Astrocyte (in vitro differentiated cells and primary cell): ENCODE measurements around the gene ST6GALNAC6. TPM values are rescaled to one million over a fixed set of nuclear protein-coding genes. Genes with fewer than 3 reads are reported as not detected.

Experiments used
- DNase-seq: peaks from one replicate; pipeline ENCODE4 v3.0.0-alpha.2; 2010; ENCODE audit warnings: low read depth
- FAIRE-seq: peaks from 2 replicates; lab custom pipeline; 2011; peaks lifted over from hg19 to GRCh38; lab: Jason Lieb, UNC
- H2AFZ ChIP-seq: 2 replicates; pipeline ENCODE4 v1.6.0; 2012; ENCODE audit warnings: low read depth, low read length, inconsistent platforms
- H3K27ac ChIP-seq: 2 replicates; pipeline ENCODE4 v1.5.1; 2011; ENCODE audit warnings: low read depth, low read length, inconsistent platforms
- H3K27me3 ChIP-seq: 2 replicates; pipeline ENCODE4 v1.6.0; 2011; ENCODE audit warnings: low read length, inconsistent platforms; ENCODE audit not compliant: insufficient read depth
- H3K36me3 ChIP-seq: 2 replicates; pipeline ENCODE4 v1.5.1; 2011; ENCODE audit warnings: low read length, inconsistent platforms; ENCODE audit not compliant: insufficient read depth
- H3K4me1 ChIP-seq: 2 replicates; pipeline ENCODE4 v1.5.1; 2011; ENCODE audit warnings: low read length, inconsistent platforms; ENCODE audit not compliant: insufficient read depth
- H3K4me2 ChIP-seq: 2 replicates; pipeline ENCODE4 v1.6.0; 2012; ENCODE audit warnings: low read length, inconsistent platforms
- H3K4me3 ChIP-seq: 2 replicates; pipeline ENCODE4 v1.5.1; 2011; ENCODE audit warnings: low read depth, mild to moderate bottlenecking, low read length, inconsistent platforms; ENCODE audit not compliant: insufficient read depth
- H3K79me2 ChIP-seq: 2 replicates; pipeline ENCODE4 v1.6.0; 2012; ENCODE audit warnings: mild to moderate bottlenecking, low read length, inconsistent platforms; ENCODE audit not compliant: insufficient read depth
- H3K9ac ChIP-seq: 2 replicates; pipeline ENCODE4 v1.6.0; 2012; ENCODE audit warnings: mild to moderate bottlenecking, low read length, inconsistent platforms
- H3K9me3 ChIP-seq: 2 replicates; pipeline ENCODE4 v1.5.1; 2012; ENCODE audit warnings: low read depth, mild to moderate bottlenecking, low read length, inconsistent platforms; ENCODE audit not compliant: insufficient read depth
- H4K20me1 ChIP-seq: 2 replicates; pipeline ENCODE4 v1.6.0; 2012; ENCODE audit warnings: low read length, inconsistent platforms; ENCODE audit not compliant: insufficient read depth
- H3K27ac Mint-ChIP-seq: one replicate; pipeline ENCODE4 v1.8.0; 2021; ENCODE audit warnings: mild to moderate bottlenecking, mixed read lengths; ENCODE audit not compliant: unreplicated experiment
- H3K27me3 Mint-ChIP-seq: one replicate; pipeline ENCODE4 v1.8.0; 2021; ENCODE audit warnings: low read depth, mixed read lengths; ENCODE audit not compliant: unreplicated experiment
- H3K36me3 Mint-ChIP-seq: one replicate; pipeline ENCODE4 v1.8.0; 2021; ENCODE audit warnings: low read depth, mixed read lengths; ENCODE audit not compliant: unreplicated experiment
- H3K4me1 Mint-ChIP-seq: one replicate; pipeline ENCODE4 v1.8.0; 2021; ENCODE audit warnings: low read depth, mixed read lengths; ENCODE audit not compliant: unreplicated experiment
- H3K4me3 Mint-ChIP-seq: one replicate; pipeline ENCODE4 v1.8.0; 2021; ENCODE audit warnings: mild to moderate bottlenecking, moderate library complexity, mixed read lengths; ENCODE audit not compliant: unreplicated experiment
- H3K9me3 Mint-ChIP-seq: one replicate; pipeline ENCODE4 v1.8.0; 2021; ENCODE audit warnings: mild to moderate bottlenecking, mixed read lengths; ENCODE audit not compliant: unreplicated experiment
- CTCF ChIP-seq: IDR thresholded peaks from 2 replicates; pipeline ENCODE4 v1.5.1; 2011; ENCODE audit warnings: low read depth, mild to moderate bottlenecking, inconsistent platforms, low read length, moderate library complexity; ENCODE audit not compliant: insufficient read depth
- EZH2 ChIP-seq: IDR thresholded peaks from 2 replicates; pipeline ENCODE4 v1.6.1; 2012; ENCODE audit warnings: mild to moderate bottlenecking, low read length, inconsistent platforms; ENCODE audit not compliant: insufficient read depth
- total RNA-seq: library from RNA; stranded (reverse); gene quantifications from 2 replicates; pipeline ENCODE4 v1.2.1, GENCODE V29; 2021

Gene ST6GALNAC6
- total RNA-seq, 1 donor from 2014 or later: 30.4 TPM

- DNase-seq: no peak
- peaks cover 5% of the 10 kb centered on the region for H3K27me3 Mint-ChIP-seq
- no peaks in the 10 kb centered on the region for H3K9me3 Mint-ChIP-seq
- peaks cover 3% of the 10 kb centered on the region for H3K36me3 ChIP-seq
- H3K27ac Mint-ChIP-seq: no peak overlapping the region
- H3K4me2 ChIP-seq: no peak overlapping the region
- no peak for TF ChIP-seq EZH2
- no peak for TF ChIP-seq CTCF
- no peaks in the 10 kb centered on the region for H3K27me3 ChIP-seq
- FAIRE-seq: no peak
- no peak overlapping the region for H3K4me3 ChIP-seq
- peaks cover 6% of the 10 kb centered on the region for H3K4me1 Mint-ChIP-seq
- no peaks in the 10 kb centered on the region for H3K79me2 ChIP-seq
- H3K4me1 ChIP-seq: peaks cover 5% of the 10 kb centered on the region
- no peak overlapping the region for H3K27ac ChIP-seq
- no peaks in the 10 kb centered on the region for H3K9me3 ChIP-seq
- no peaks in the 10 kb centered on the region for H4K20me1 ChIP-seq
- no peak overlapping the region for H3K4me3 Mint-ChIP-seq
- H3K9ac ChIP-seq: no peak overlapping the region
- H3K36me3 Mint-ChIP-seq: peaks cover 12% of the 10 kb centered on the region
- no peak overlapping the region for H2AFZ ChIP-seq
Measured at GRCh38 chr9:127908660-127908926, 9.2 kb upstream of the ST6GALNAC6 start.

DNA sequence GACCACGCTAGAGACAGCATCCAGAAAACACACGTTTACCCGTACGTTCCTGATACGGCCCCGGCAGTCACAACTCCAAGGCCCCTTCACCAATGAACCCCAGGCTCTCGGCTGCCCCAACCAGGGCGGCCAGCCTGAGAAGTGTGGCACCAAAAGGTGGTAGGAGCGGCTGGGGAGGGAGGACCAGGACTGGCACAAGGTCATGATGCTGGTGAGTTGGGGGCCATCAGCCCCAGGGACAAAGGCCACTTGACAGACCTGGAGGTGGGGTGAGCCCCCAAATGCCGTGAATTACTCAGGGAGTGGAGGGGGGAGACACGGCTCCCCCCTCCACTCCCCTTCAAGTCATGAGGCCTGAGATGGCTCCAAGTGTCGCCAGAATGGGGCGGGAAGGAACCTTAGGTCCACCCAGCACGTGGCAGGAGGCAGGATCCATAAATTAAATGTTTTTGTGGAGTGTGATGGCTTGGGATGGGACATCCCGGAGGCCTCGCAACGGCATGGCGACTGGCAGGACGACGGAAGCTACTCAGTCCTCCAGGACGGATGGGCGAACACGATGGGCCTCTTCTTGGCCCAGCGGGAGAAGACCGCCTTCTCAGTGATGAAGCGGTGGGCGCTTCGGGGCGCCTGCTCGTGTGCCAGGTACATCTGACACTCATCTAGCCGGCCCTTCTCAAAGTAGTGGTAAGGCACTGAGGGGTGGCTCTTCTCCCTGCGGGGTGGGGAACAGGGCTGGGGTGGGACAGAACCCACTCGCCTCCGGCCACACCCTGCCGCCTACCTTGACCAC, 8.7 kb upstream of the ST6GALNAC6 start:
- Histone ChIP-seq H3K4me2 (no peak overlapping the region), H3K36me3 (peaks cover 3% of the 10 kb centered on the region), H3K4me3 (no peak overlapping the region), H3K27ac (no peak overlapping the region), H3K9me3 (no peaks in the 10 kb centered on the region), H3K4me1 (peaks cover 5% of the 10 kb centered on the region), H4K20me1 (no peaks in the 10 kb centered on the region), H3K9ac (no peak overlapping the region), H3K79me2 (no peaks in the 10 kb centered on the region), H2AFZ (no peak overlapping the region), H3K27me3 (no peaks in the 10 kb centered on the region)
- TF ChIP-seq EZH2: no peak
- no peak for TF ChIP-seq CTCF
- no peak overlapping the region for H3K27ac Mint-ChIP-seq
- FAIRE-seq (no peak), DNase-seq (no peak)
- H3K4me1 Mint-ChIP-seq: peaks cover 7% of the 10 kb centered on the region
- peaks cover 5% of the 10 kb centered on the region for H3K27me3 Mint-ChIP-seq
- H3K4me3 Mint-ChIP-seq: no peak overlapping the region
- no peaks in the 10 kb centered on the region for H3K9me3 Mint-ChIP-seq
- peaks cover 12% of the 10 kb centered on the region for H3K36me3 Mint-ChIP-seq

- Histone ChIP-seq H4K20me1 (no peaks in the 10 kb centered on the region), H3K4me2 (no peak overlapping the region), H3K4me1 (peaks cover 5% of the 10 kb centered on the region), H3K4me3 (no peak overlapping the region), H3K36me3 (no peaks in the 10 kb centered on the region), H3K9me3 (no peaks in the 10 kb centered on the region), H3K27me3 (no peaks in the 10 kb centered on the region), H3K27ac (no peak overlapping the region), H3K79me2 (no peaks in the 10 kb centered on the region), H3K9ac (no peak overlapping the region), H2AFZ (no peak overlapping the region)
- Mint-ChIP-seq H3K4me3 (no peak overlapping the region), H3K27ac (no peak overlapping the region), H3K27me3 (peaks cover 4% of the 10 kb centered on the region), H3K9me3 (no peaks in the 10 kb centered on the region), H3K36me3 (peaks cover 2% of the 10 kb centered on the region), H3K4me1 (peaks cover 7% of the 10 kb centered on the region)
- no peak for TF ChIP-seq CTCF
- no peak for TF ChIP-seq EZH2
- DNase-seq (no peak), FAIRE-seq (no peak)
Measured at GRCh38 chr9:127905788-127906191, 6.4 kb upstream of the ST6GALNAC6 start.
